Neural cell (in vitro differentiated cells): ENCODE data around the gene SELENOF. TPM values are rescaled to one million over a fixed set of nuclear protein-coding genes. Genes with fewer than 3 reads are reported as not detected.

ENCODE experiments used
- H2AFZ ChIP-seq: fragments of 200-600, 300-800 bp; sonication (generic), shearing (Covaris generic); 2 replicates; pipeline ENCODE4 v1.6.0; 2014; ENCODE audit warnings: low read depth, mild to moderate bottlenecking, antibody characterized with exemption, low read length, moderate library complexity
- H3F3A ChIP-seq: fragments of 200-600 bp; shearing (Covaris generic); 2 replicates; pipeline ENCODE4 v1.6.1; 2016; ENCODE audit warnings: mild to moderate bottlenecking, moderate library complexity, mixed read lengths, antibody characterized with exemption, low read length; ENCODE audit not compliant: insufficient read depth, poor library complexity, severe bottlenecking
- H3K27ac ChIP-seq: fragments of 200-600, 300-800 bp; sonication (generic), shearing (Covaris generic); 2 replicates; pipeline ENCODE4 v1.5.1; 2014; ENCODE audit warnings: mild to moderate bottlenecking, low read length, moderate library complexity
- H3K27me3 ChIP-seq: fragments of 300-800, 200-600 bp; sonication (generic), shearing (Covaris generic); 2 replicates; pipeline ENCODE4 v1.6.0; 2014; ENCODE audit warnings: mild to moderate bottlenecking, low read depth, low read length, moderate library complexity; ENCODE audit not compliant: insufficient read depth
- H3K36me3 ChIP-seq: fragments of 300-800, 200-600 bp; sonication (generic), shearing (Covaris generic); 2 replicates; pipeline ENCODE4 v1.5.1; 2014; ENCODE audit warnings: mild to moderate bottlenecking, antibody characterized with exemption, low read length, moderate library complexity; ENCODE audit not compliant: insufficient read depth
- H3K4me2 ChIP-seq: fragments of 300-800, 200-600 bp; sonication (generic), shearing (Covaris generic); 2 replicates; pipeline ENCODE4 v1.6.0; 2014; ENCODE audit warnings: mild to moderate bottlenecking, low read length
- H3K4me3 ChIP-seq: fragments of 300-800, 200-600 bp; sonication (generic), shearing (Covaris generic); 2 replicates; pipeline ENCODE4 v1.5.1; 2014; ENCODE audit warnings: mild to moderate bottlenecking, low read length, moderate library complexity
- H3K79me2 ChIP-seq: fragments of 200-600 bp; shearing (Covaris generic); replicated peaks from 2 replicates; pipeline ENCODE4 v1.6.0; 2014; ENCODE audit warnings: mild to moderate bottlenecking, low read length, moderate library complexity; ENCODE audit not compliant: insufficient read depth
- H3K9ac ChIP-seq: fragments of 300-800, 200-600 bp; sonication (generic), shearing (Covaris generic); 2 replicates; pipeline ENCODE4 v1.6.1; 2016; ENCODE audit warnings: mild to moderate bottlenecking, low read length, mixed read lengths
- H3K9me2 ChIP-seq: fragments of 200-600 bp; shearing (Covaris generic); 2 replicates; pipeline ENCODE4 v1.6.1; 2016; ENCODE audit warnings: mild to moderate bottlenecking, low read length, mixed read lengths; ENCODE audit not compliant: insufficient read depth
- H3K9me3 ChIP-seq: fragments of 200-600, 300-800 bp; sonication (generic), shearing (Covaris generic); 2 replicates; pipeline ENCODE4 v1.6.1; 2016; ENCODE audit warnings: mild to moderate bottlenecking, mixed run types, low read length, moderate library complexity, mixed read lengths
- H4K20me1 ChIP-seq: fragments of 200-600 bp; shearing (Covaris generic); 2 replicates; pipeline ENCODE4 v1.6.1; 2016; ENCODE audit warnings: mild to moderate bottlenecking, mixed run types; ENCODE audit not compliant: insufficient read depth
- EP300 ChIP-seq: fragments of 450-650 bp; conservative IDR thresholded peaks from 2 replicates; pipeline ENCODE4 v1.6.1; 2014; ENCODE audit warnings: antibody characterized with exemption, mild to moderate bottlenecking, moderate library complexity; ENCODE audit not compliant: poor library complexity, severe bottlenecking
- EZH2 ChIP-seq: fragments of 200-600, 300-800 bp; shearing (Covaris generic), sonication (generic); IDR thresholded peaks from 2 replicates; pipeline ENCODE4 v1.6.1; 2014; ENCODE audit warnings: antibody characterized with exemption, low read length, borderline replicate concordance, mild to moderate bottlenecking; ENCODE audit not compliant: insufficient read depth, poor library complexity, severe bottlenecking
- MXI1 ChIP-seq: fragments of 450-650 bp; conservative IDR thresholded peaks from 2 replicates; pipeline ENCODE4 v1.6.1; 2014; ENCODE audit warnings: antibody characterized with exemption, mild to moderate bottlenecking; ENCODE audit not compliant: poor library complexity, severe bottlenecking
- POLR2AphosphoS5 ChIP-seq: IDR thresholded peaks from 2 replicates; pipeline ENCODE4 v1.6.1; 2012
- RAD21 ChIP-seq: fragments of 450-650 bp; conservative IDR thresholded peaks from 2 replicates; pipeline ENCODE4 v1.6.1; 2014; ENCODE audit warnings: antibody characterized with exemption, mild to moderate bottlenecking, moderate library complexity
- SMC3 ChIP-seq: fragments of 450-650 bp; conservative IDR thresholded peaks from 2 replicates; pipeline ENCODE4 v1.6.1; 2014; ENCODE audit warnings: antibody characterized with exemption, mild to moderate bottlenecking, moderate library complexity; ENCODE audit not compliant: poor library complexity
- TAF1 ChIP-seq: IDR thresholded peaks from 2 replicates; pipeline ENCODE4 v1.6.1; 2012; ENCODE audit warnings: low read depth
- polyA plus RNA-seq: library from polyadenylated mRNA; depleted of rRNA; stranded (reverse); fragments of >200 nt; gene quantifications from 2 replicates; pipeline ENCODE4 v1.2.3, GENCODE V29; 2014
- TF ChIP-seq, protein P1 (sequence below): IDR thresholded peaks from 2 replicates; pipeline ENCODE4 v1.6.1; 2012; ENCODE audit warnings: borderline replicate concordance
- TF ChIP-seq, protein P2 (sequence below): fragments of 450-650 bp; IDR thresholded peaks from 2 replicates; pipeline ENCODE4 v1.5.1; 2014; ENCODE audit warnings: antibody characterized with exemption, mild to moderate bottlenecking, moderate library complexity; ENCODE audit not compliant: poor library complexity, severe bottlenecking

The SELENOF gene
- polyA plus RNA-seq, 1 donor from 2014 or later: 198 TPM

DNA sequence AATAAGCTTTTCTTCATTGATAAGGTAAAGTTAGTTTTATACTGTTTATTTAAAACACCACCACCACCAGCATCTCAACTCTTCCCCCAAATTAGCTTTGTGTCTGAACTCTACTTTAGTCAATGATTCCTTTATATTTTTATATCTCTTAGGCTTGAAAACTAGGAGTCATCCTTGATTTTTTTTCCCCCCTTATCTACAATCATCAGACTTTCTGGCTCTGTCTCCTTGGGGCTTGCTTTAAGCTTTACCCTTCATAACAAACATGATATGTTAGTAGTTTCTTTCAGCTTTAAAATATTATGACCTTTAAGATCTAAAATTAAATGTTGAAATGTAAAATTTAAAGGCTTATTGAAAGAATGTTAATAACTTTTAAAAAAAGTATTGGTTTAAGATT lies 28.8 kb upstream of the SELENOF start:
- Histone ChIP-seq H2AFZ (no peak overlapping the region), H3K36me3 (no peaks in the 10 kb centered on the region), H4K20me1 (no peaks in the 10 kb centered on the region), H3F3A (no peaks in the 10 kb centered on the region), H3K4me2 (no peak overlapping the region), H3K9ac (no peak overlapping the region), H3K9me3 (no peaks in the 10 kb centered on the region), H3K9me2 (no peaks in the 10 kb centered on the region), H3K4me3 (no peak overlapping the region), H3K27me3 (no peaks in the 10 kb centered on the region), H3K79me2 (peaks cover 56% of the 10 kb centered on the region), H3K27ac (no peak overlapping the region)
- TF ChIP-seq RAD21 (no peak), EP300 (no peak), TAF1 (no peak), MXI1 (no peak), SMC3 (no peak), EZH2 (no peak), POLR2AphosphoS5 (no peak)
- TF ChIP-seq, protein P1, sequence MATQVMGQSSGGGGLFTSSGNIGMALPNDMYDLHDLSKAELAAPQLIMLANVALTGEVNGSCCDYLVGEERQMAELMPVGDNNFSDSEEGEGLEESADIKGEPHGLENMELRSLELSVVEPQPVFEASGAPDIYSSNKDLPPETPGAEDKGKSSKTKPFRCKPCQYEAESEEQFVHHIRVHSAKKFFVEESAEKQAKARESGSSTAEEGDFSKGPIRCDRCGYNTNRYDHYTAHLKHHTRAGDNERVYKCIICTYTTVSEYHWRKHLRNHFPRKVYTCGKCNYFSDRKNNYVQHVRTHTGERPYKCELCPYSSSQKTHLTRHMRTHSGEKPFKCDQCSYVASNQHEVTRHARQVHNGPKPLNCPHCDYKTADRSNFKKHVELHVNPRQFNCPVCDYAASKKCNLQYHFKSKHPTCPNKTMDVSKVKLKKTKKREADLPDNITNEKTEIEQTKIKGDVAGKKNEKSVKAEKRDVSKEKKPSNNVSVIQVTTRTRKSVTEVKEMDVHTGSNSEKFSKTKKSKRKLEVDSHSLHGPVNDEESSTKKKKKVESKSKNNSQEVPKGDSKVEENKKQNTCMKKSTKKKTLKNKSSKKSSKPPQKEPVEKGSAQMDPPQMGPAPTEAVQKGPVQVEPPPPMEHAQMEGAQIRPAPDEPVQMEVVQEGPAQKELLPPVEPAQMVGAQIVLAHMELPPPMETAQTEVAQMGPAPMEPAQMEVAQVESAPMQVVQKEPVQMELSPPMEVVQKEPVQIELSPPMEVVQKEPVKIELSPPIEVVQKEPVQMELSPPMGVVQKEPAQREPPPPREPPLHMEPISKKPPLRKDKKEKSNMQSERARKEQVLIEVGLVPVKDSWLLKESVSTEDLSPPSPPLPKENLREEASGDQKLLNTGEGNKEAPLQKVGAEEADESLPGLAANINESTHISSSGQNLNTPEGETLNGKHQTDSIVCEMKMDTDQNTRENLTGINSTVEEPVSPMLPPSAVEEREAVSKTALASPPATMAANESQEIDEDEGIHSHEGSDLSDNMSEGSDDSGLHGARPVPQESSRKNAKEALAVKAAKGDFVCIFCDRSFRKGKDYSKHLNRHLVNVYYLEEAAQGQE: no peak
- TF ChIP-seq, protein P2, sequence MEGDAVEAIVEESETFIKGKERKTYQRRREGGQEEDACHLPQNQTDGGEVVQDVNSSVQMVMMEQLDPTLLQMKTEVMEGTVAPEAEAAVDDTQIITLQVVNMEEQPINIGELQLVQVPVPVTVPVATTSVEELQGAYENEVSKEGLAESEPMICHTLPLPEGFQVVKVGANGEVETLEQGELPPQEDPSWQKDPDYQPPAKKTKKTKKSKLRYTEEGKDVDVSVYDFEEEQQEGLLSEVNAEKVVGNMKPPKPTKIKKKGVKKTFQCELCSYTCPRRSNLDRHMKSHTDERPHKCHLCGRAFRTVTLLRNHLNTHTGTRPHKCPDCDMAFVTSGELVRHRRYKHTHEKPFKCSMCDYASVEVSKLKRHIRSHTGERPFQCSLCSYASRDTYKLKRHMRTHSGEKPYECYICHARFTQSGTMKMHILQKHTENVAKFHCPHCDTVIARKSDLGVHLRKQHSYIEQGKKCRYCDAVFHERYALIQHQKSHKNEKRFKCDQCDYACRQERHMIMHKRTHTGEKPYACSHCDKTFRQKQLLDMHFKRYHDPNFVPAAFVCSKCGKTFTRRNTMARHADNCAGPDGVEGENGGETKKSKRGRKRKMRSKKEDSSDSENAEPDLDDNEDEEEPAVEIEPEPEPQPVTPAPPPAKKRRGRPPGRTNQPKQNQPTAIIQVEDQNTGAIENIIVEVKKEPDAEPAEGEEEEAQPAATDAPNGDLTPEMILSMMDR: no peak

DNA sequence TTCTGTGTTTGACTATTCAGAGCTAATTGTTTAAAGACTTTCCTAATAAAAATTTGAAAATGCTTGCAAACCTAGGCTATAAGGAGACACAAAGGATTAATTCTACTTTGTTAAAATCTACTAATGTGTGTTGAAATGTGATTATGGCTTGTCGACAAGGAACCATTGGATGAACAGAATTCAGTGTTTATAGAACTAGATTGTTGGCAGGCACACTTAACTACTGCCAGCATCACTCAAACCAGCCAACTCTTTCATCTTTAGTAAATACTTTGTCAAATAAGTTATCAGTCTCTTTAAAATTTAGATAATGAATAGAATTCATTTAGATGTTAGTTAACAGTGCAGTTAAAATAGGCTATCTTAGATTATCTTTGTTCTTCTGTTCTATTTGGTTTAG lies 28.1 kb upstream of the SELENOF start:
- no peak overlapping the region for H3K9ac ChIP-seq
- H3F3A ChIP-seq: no peaks in the 10 kb centered on the region
- H3K9me3 ChIP-seq: no peaks in the 10 kb centered on the region
- no peak overlapping the region for H3K4me2 ChIP-seq
- no peaks in the 10 kb centered on the region for H3K36me3 ChIP-seq
- H4K20me1 ChIP-seq: no peaks in the 10 kb centered on the region
- H3K9me2 ChIP-seq: no peaks in the 10 kb centered on the region
- H3K27me3 ChIP-seq: no peaks in the 10 kb centered on the region
- no peak overlapping the region for H3K27ac ChIP-seq
- H3K79me2 ChIP-seq: peaks cover 55% of the 10 kb centered on the region
- H2AFZ ChIP-seq: no peak overlapping the region
- H3K4me3 ChIP-seq: no peak overlapping the region
- TF ChIP-seq, protein P1: no peak
- TF ChIP-seq RAD21 (no peak), SMC3 (no peak), MXI1 (no peak), TAF1 (no peak), POLR2AphosphoS5 (no peak), EZH2 (no peak), EP300 (no peak)
- TF ChIP-seq, protein P2: no peak
